ENCODE results near the gene UQCR11.

The UQCR11 gene

DNA sequence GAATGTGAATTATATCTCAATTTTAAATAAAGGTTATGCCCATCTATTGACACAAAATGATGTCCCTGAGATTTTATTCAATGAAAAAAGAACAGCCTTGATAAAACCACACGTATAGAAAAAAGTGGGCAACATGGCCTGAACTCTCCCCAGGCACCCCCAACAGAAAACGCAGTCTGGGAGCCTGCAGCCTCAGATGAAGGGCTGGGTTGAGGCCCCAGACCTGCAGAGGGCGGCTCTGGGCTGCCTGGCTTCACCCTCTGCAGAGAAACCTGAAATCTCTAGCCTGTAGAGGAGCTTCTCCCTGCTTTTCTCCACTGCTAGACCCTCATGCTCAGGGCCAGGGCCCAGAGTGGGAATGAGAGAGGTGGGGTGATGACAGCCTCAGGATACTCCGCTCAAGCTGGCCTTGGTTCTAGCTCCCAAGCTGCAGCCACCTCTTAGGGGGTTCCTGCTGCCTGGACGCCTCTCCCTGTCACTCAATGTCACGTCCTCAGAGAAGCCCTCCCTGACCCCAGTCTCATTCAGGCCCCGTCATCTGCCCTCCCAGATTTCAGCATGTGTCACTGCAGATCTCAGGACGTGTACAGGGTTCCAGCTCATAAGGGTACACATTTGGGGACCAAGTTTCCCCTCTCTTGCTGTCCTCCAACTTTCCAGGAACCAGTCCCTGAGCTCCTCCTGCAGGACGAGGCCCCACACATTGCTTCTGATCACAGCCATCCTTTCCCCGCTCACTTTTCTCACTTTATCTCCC lies 14.4 kb downstream of the UQCR11 start:
- no peak for DNase-seq (ENCODE audit: low read depth)

DNA sequence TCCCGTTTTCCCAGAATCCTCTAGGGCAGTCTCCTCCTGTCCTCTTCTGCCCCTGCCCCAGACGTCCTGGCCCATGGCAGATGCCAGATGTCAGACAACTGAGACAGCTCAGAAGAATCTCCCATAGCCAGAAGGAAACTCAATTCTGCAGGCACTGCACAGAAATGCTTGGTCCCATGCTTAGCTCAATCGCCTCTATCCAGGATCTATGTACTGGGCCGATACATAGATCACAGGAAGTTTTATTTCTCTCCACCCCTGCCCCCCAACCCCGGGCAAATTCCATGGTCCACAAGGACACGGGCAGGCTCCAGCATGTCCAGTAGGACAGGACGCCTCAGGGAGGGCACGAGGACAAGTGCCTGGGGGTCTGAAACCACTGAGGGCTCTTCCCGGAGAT lies 17.4 kb downstream of the UQCR11 start:
- no peak for DNase-seq (ENCODE audit: low read depth)

DNA sequence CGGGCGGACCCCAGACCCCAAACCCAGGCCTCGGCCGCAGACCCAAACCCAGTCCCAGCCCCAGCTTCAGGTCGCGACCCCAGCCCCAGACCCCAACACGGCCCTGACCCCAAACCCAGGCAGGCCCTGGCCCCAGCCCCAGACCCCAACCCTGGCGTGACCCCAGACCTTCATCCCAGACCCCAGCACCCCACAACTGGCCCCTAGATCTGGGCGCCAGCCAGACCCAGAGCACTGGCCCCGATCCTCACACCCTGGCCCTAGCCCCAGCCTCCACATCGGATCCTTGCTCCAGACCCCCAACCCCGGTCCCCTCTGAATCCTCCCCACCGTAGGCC lies 20.1 kb downstream of the UQCR11 start:
- DNase-seq (ENCODE audit: low read depth): no peak

DNA sequence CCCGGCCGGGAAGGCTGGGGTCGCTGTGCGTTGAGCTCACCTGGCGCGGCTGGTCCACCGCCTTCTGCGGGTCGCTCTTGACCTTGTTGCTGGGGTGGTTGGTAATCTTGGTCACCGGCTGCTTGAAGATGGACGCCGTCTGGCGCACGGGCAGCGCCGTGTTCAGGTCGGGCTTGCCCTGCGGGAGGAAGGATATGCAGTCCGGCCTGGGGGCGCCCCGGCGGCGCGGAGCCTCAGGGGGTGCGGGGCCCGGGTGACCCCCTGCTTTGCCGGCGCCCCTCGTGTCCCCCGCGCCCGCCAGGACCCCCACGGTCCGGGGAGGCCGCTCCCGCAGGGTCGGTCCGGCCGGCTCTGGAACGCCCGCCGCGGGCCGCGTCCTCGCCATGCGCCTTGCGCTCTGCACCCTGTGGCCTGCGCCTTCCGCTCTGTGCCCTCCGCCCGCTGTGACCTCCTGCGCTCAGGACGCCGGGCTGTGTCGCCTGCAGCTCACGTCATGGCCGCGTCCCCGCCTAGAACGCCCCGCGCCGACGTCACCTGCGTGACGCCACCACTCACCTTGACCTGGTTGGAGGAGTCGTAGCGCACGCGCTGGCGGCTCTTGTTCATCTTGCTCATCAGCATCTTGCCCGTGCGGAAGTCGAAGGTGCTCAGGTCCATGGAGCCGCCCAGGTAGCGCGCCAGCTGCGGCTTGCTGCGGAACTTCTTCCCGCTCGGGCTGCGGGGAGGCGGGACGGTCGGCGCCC lies 20.6 kb downstream of the UQCR11 start:
- no peak for DNase-seq (ENCODE audit: low read depth)

DNA sequence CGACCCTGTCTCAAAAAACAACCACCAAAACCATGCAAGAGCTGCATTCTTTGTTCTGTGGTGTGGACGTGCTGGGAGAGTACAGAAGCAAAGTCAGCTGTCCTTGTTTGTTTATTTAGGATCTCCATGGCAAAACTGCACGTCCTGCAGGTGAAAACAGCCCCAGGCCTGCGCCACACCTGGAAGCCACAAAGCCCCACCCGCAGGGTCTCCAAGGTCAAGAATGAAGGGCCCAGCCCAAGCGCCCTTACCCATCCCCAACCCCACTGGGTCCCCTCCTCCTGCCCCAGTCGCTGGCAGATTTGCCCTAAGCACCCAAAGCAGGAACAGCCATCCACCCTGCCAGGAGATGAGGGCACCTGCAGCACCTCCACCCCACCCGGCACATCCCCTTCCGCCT lies 23.1 kb downstream of the UQCR11 start:
- no peak for DNase-seq (ENCODE audit: low read depth)

DNA sequence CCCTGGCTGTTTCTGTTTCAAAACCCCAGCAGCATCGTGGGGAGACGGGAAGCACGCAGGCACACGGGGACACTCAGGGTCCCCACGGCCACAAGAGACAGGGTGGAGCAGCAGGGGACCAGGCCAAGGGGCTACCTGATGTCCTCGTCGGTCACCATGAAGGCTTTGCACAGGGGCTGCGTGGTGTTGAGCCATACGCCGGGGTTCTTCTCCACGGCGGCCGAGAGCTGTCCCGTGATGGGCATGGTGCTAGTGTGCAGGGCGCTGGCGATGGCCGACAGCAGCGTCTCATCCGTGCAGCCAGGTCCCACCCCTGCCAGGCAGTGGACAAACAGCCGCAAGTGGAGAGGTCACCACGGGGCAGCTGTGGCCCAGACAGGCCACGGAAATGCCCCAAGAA lies 24.3 kb downstream of the UQCR11 start:
- DNase-seq (ENCODE audit: low read depth): no peak

DNA sequence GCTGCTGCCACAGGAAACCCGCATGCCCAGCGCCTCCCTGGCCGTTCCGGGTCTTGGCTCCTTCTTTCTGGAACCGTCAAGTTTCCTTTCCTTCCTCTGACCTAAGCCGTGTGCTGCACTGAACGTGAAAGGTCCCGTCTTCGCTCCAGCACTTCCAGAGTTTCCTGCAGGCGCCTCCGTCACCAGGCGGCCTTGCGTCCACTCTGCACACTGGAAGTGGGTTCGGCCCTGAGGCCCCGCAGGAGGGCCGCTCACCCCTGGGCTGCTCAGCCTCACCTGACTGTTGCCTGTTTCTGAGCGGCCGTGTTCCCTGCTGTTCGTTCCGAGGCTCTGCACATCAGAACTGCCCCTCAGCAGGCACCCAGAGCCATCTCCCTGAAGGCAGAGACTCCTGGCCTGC lies 24.9 kb downstream of the UQCR11 start:
- DNase-seq (ENCODE audit: low read depth): no peak

DNA sequence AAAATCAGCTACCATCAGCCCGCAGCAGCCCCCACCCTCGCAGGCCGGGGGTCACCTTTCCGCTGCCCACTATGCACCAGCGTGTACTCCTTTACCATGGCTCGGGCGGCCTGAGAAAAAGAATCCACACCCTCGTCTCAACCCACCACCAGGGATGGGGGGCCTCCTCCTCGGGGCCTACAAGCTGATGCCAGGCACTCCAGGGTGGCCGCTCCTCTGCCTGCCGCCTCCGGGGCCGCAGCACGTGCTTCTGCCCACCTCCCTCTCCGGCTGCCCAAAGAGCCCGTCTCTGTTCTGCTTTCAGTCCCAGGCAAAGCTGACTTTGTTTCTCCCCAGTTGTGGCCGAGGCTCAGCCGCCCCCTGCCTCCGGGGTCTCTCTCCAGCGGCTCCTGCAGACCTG lies 26.0 kb downstream of the UQCR11 start:
- DNase-seq (ENCODE audit: low read depth): no peak

DNA sequence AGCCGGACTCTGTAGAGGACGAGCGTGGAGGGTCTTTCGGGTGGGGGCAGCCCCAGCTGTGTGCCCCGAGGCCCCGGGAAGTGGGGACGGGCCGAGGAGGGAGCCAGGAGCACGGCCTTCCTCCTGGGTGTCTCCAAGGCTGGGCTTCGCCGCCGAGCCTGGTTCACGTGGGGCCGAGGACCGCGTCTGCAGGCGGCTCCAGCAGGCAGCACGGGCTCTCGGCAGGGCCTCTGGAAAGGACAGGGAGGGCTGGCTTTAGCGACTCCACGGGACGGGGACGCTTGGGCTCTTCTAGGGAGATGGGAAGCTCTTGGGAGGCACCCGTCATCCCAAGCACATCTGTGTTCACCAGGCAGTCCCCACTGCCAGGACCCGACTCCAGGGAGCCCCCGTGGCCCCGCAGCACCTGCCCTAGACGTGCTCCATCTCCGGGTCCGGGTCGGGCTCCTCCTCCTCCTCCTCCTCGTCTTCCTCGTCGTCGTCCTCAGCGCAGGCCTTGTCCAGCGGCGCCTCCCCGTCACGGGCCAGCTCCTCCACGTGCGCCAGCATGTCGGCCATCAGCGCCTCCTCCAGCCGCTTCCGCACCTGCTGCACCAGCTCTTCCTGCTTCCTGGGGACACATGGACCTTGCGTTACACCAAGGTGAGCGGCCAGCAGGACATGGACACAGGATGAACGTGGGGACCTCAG lies 27.2 kb downstream of the UQCR11 start:
- DNase-seq (ENCODE audit: low read depth): no peak

DNA sequence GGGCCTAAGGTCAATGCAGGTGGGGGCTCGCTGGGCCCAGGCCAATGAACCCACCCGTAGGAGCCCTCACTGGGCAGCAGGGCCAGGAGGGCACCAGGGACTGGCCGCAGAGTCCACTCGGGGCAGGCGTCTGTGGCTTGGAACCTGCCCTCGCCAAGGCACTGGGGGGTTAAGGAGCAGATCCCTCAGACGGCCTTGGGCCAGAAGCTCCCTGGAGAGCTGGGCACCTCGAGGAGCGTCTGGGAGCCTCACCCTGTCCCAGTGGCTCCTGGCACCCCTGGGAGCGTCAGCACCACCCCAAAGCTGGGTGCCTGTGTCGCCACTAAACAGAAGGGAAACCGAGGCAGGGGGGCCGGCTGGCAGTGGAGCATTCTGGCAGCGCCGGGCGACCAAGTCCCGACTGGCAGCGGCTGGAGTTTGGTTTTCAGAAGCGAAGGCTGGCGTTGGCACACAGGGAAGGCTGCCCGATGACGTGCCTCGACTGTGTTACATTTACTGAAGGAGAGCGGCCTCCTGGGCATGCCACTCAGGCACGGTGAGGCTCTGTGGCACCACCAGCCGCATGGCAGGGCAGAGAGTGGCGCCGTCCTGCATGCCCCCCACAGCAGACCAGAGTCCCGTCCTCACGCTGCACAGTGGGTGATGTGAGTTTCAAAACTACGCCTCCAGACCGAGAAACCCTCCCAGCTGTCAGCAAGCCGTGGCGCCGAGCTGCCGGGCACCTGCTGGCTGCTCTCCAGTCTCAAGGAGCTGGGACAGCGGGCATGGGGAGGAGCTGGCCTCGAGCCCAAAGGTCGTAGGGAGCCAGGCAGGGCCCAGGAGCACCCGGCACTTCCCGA lies 28.0 kb downstream of the UQCR11 start:
- no peak for DNase-seq (ENCODE audit: low read depth)

DNA sequence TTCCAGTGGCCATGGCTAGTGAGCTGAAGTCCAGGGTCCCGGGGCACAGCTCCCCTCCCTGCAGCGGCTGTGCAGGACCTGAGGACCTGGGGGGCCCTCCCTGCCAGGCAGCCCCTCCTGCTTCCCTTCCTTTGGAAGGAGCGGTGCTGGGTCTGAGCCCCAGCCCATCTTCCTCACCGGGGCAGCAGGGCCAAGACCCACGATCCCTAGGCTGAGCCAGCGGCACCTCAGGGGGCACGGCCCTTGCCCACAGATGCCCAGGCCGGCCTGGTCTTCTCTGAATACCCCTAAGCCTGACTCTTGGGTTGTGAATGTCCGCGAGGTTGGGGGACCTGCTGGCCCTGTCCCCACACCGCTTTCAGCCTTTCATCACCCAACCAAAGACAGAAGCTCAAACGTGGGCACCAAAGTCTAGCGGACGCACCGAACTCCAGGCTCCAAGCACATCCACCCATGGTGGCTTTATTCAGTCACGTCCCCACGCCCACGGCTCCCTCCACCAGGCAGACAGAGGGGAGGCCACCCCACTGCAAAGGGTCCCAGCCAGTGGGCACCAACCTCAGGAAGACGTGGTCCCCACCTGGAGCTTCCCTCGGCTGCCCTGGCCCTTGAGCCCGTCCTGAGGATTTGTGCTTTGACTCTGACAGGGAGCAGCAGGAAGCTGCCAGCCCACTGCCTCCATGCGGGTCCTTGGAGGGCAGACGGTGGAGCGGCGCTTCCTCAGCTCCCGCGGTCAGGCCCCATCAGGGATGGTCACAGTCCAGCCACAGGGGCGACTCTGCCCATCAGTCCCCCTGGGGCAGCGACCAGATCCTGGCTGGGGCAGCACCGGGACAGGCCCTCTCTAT lies 28.8 kb downstream of the UQCR11 start:
- DNase-seq (ENCODE audit: low read depth): no peak

DNA sequence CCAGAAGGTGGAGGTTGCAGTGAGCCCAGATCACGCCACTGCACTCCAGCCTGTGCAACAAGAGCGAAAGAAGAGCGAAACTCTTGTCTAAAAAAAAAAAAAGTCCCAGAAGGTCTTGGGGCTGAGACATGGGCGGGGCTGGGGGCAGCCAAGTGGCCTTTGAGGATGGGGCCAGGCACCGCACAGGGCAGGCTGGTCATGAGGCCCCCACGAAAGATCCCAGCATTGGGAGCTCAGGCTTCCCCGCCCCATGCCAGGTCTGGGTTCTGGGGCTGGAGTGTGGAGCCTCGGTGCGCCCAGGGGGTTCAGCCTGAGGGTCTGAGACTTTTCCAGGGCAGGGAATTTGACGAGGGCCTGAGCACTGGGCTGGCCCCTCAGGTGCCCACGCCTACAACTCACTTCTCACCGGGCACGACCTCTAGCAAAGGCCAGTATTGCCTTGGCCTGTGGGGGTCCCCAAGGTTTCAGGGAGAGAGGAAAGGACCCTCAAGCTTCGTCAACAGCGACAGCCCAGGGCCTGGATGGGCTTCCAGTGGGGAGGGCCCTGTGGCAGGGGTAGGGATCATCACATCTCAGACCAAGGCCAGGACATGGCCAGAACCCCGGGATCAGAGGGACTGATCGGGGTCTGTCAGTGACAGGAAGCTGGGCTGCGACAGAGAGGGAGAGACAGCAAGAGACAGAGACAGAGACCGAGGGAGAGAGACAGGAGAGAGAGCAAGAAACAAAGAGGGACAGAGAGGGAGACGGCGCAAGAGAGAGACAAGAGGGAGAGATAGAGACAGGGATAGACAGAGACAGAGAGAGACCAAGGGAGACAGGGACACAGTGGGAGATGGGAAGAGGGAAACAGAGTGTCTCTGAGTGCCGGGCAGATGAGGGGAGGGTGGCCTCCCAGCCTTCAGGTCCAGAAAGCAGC lies 29.7 kb downstream of the UQCR11 start:
- DNase-seq (ENCODE audit: low read depth): no peak

DNA sequence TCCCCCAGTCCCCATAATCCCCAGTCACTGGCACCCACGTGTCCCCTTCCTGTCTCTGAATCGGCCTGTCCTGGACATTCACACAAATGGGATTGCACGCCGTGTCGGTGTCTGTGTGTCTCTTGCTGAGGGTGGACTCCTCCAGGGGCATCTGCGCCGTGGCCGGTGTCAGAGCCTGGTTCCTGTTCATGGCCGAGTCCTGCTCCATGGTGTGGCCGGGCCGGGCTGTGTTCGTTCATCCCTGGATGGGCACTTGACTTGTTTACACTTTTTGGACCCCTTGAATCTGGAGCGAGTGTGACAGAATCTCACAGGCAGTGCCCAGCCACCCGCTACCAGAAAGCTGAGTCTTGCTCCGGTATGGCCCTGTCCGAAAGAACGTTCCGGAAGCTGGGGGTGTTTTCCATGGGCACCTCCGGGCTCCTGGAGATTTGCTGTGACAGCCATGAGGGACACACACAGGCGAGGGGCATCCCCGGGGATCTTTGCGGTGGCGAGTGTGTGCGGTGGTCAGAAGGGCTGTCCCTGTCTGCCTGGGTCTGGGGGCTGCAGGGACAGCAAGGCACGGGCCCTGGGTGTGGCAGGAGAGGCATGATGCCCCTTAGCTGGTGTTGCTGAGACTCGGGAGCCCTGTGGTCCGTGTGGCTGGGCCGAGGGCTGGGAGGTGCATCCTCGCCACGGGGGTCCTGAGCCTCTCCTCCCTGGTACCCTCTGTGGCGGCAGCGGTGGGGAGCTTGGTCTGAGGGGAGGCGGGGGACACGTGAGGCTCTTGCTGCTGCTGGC lies 30.7 kb downstream of the UQCR11 start:
- DNase-seq (ENCODE audit: low read depth): no peak

DNA sequence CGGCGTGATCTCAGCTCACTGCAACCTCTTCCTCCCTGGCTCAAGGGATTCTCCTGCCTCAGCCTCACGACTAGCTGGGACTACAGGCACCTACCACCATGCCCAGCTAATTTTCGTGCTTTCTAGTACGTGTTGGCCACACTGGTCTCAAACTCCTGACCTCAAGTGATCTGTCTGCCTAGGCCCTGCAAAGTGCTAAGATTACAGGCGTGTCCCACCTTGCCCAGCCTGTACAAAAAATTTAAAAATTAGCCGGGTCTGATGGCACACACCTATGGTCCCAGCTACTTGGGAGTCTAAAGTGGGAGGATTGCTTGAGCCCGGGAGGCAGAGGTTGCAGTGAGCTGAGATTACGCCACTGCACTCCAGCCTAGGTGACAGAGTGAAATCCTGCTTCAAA lies 32.5 kb downstream of the UQCR11 start:
- no peak for DNase-seq (ENCODE audit: low read depth)

DNA sequence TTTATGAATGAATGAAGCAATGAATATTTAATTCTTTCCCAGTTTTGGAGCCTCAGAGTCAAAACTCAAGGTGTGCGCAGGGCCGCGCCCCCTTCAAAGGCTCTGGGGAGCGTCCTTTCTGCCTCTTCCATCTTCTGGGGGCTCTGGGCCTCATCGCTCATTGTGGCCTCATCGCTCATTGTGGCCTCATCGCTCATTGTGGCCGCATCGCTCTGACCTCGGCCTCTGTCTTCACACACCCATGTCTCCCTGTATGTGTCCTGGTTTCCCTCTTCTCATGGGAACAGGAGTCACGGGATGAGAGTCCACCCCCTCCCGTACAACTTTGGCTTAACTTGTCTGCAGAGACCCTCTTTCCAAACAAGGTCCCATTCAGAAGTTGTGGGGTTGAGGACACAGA lies 33.9 kb downstream of the UQCR11 start:
- no peak for DNase-seq (ENCODE audit: low read depth)

DNA sequence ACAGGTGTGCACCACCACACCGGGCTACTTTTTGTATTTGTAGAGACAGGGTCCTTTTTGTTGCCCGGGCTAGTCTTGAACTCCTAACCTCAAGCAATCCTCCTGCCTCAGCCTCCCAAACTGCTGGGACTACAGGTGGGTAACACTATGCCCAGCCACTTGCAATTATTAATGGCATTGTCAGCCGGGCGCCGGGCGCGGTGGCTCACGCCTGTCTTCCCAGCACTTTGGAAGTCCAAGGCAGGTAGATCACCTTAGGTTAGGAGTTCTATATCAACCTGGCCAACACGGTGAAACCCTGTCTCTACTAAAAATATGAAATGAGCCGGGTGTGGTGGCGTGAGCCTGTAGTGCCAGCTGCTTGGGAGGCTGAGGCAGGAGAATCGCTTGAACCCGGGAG lies 34.4 kb downstream of the UQCR11 start:
- DNase-seq (ENCODE audit: low read depth): no peak

DNA sequence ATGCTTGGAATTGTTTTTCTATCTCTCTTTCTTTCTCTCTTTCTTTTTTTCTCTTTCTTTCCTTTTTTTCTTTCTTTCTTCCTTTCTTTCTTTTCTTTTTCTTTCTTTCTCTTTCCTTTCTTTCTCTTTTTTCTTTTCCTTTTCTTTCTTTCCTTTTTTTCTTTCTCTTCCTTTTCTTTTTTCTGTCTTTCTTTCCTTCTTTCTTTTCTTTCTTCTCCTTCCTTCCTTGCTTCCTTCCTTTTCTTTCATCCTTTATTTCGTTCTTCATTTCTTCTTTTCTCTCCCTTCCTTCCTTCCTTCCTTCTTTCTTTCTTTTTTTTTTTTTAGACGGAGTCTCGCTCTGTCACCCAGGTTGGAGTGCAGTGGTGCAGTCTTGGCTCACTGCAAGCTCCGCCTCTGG lies 35.3 kb downstream of the UQCR11 start:
- DNase-seq (ENCODE audit: low read depth): no peak

DNA sequence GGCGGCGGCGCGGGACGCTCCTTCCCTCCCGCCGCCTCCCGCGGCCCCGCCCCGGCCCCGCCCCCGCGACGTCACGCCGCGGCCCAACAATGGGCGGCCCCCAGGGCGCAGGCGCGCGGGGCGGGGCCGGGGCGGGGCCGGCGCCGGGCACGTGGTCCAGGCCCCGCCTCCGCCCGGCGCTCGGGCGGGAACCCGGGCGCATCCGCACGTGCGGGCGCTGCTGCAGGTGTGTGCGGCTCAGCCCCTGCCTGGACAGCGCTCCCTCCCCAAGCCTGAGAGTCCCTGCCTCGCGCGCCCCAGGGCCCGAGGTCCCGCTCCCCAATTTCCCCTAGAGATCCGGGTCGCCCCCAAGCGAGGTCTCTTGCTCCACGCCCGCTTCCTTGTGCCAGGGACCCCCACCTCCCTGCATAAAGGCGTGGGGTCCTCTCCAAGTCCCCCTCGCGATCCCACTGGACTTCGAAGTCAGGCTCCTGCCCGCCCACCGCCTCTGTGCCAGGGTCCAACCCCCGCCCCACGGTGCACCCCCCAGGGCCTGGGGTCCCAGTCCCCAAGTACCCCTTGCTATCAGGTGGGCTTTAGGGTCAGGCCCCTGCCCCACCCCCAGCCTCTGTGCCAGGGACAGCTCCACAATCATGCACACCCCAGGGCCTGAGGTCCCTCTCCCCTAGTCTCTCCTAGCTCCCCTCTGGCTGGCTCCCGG lies 36.8 kb downstream of the UQCR11 start, which contains the start of gene MEX3D:
Gene MEX3D (minus strand): TSS at position 6 of the 700 bp plus-strand sequence. CDS start 267 bp downstream, outside the sequence.
- no peak for DNase-seq (ENCODE audit: low read depth)

DNA sequence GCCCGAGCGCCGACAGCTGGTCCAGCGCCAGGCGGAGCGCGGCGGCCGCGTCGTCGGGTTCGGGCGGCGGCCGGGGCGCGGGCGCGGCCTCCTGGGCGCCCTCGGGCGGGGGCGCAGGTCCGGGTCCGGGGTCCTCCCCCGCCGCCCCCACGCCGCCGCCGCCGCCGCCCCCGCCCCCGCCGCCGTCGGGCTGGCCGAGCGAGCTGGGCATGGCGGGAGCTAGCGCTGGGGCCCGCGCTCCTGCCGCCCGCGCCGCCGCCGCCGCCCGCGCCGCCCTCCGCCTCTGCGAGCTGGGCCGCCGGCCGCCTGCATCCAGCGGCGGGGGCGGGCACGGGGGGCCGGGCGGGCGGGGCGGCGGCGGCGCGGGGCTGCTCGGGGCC lies 37.4 kb downstream of the UQCR11 start:
- no peak for DNase-seq (ENCODE audit: low read depth)
